HL-60 (cell line): ENCODE results near the gene HIP1R.

Experiments used
- DNase-seq, 2 experiments: peaks; one replicate each; pipeline ENCODE4 v3.0.0-alpha.2; 2010 to 2020; ENCODE audit warnings: low read depth in 1 of 2, low spot score in 1 of 2
- H3K27ac ChIP-seq: fragments of 250-450 bp; sonication (Bioruptor Pico); replicated peaks from 2 replicates; pipeline ENCODE4 v1.5.1; 2020; ENCODE audit warnings: mild to moderate bottlenecking, moderate library complexity
- H3K27me3 ChIP-seq: fragments of 250-450 bp; sonication (Bioruptor Pico); 2 replicates; pipeline ENCODE4 v1.5.1; 2021; ENCODE audit warnings: mild to moderate bottlenecking, moderate library complexity; ENCODE audit not compliant: insufficient read depth, poor library complexity, severe bottlenecking
- H3K4me3 ChIP-seq: replicated peaks from 2 replicates; pipeline ENCODE4 v1.5.1; 2011; ENCODE audit warnings: mild to moderate bottlenecking, control low read depth, low read length; ENCODE audit not compliant: insufficient read depth
- CTCF ChIP-seq: IDR thresholded peaks from one replicate; pipeline ENCODE4 v1.5.1; 2011; ENCODE audit warnings: low read length, control low read depth, inconsistent platforms; ENCODE audit not compliant: insufficient read depth
- GABPA ChIP-seq: IDR thresholded peaks from 2 replicates; pipeline ENCODE4 v1.6.1; 2012; ENCODE audit warnings: low read depth
- POLR2AphosphoS5 ChIP-seq: IDR thresholded peaks from 2 replicates; pipeline ENCODE4 v1.6.1; 2012; ENCODE audit warnings: low read depth
- REST ChIP-seq: IDR thresholded peaks from 2 replicates; pipeline ENCODE4 v1.6.1; 2012; ENCODE audit warnings: low read depth; ENCODE audit not compliant: insufficient replicate concordance
- SPI1 ChIP-seq: IDR thresholded peaks from 2 replicates; pipeline ENCODE4 v1.6.1; 2012; ENCODE audit warnings: low read depth, mild to moderate bottlenecking, borderline replicate concordance

HIP1R gene

GRCh38 chr12:122842505-122843405 is 7.5 kb downstream of the HIP1R start:
- Histone ChIP-seq H3K27ac (no peak overlapping the region), H3K27me3 (no peaks in the 10 kb centered on the region), H3K4me3 (no peak overlapping the region)
- no peak for DNase-seq
- no peak for TF ChIP-seq GABPA
- TF ChIP-seq SPI1, result no peak
- no peak for TF ChIP-seq REST
- no peak for TF ChIP-seq POLR2AphosphoS5
- no peak for TF ChIP-seq CTCF

GRCh38 chr12:122843455-122843854 is 8.2 kb downstream of the HIP1R start:
- Histone ChIP-seq H3K27ac (no peak overlapping the region), H3K27me3 (no peaks in the 10 kb centered on the region), H3K4me3 (no peak overlapping the region)
- TF ChIP-seq REST (no peak), SPI1 (no peak), GABPA (no peak), POLR2AphosphoS5 (no peak), CTCF (no peak)
- no peak for DNase-seq

GRCh38 chr12:122844366-122844971 is 9.2 kb downstream of the HIP1R start:
- Histone ChIP-seq H3K27ac (no peak overlapping the region), H3K27me3 (no peaks in the 10 kb centered on the region)
- no peak for TF ChIP-seq REST
- no peak for TF ChIP-seq GABPA
- no peak for TF ChIP-seq POLR2AphosphoS5
- TF ChIP-seq SPI1, result no peak
- no peak for TF ChIP-seq CTCF

More at GRCh38 chr12:122844366-122844971, 9.2 kb downstream of the HIP1R start:
- H3K4me3 ChIP-seq, result no peak overlapping the region
- no peak for DNase-seq
